ENCODE results near the gene GALNT9. TPM values are rescaled to one million over a fixed set of nuclear protein-coding genes. Genes with fewer than 3 reads are reported as not detected.

GALNT9 gene
- total RNA-seq, 1 experiment from 2014 or later, result 2.6 TPM

GRCh38 chr12:132346471-132347175 is 17.2 kb upstream of the GALNT9 start:
- Histone ChIP-seq H4K20me1 (ENCODE audit: insufficient read depth) (no peaks in the 10 kb centered on the region; the same call in 1 of the 2 replicates), H3K36me3 (ENCODE audit: control insufficient read depth in 1 of 2, insufficient read depth in 2 of 2, low read length in 2 of 2) (no peaks in the 10 kb centered on the region), H3K27me3 (ENCODE audit: insufficient read depth, low read length) (no peaks in the 10 kb centered on the region), H3K27ac (ENCODE audit: low read depth, low read length) (no peak overlapping the region), H3K9me3 (ENCODE audit: control insufficient read depth in 1 of 2, insufficient read depth in 1 of 2, low read depth in 1 of 2, low read length in 2 of 2) (no peaks in the 10 kb centered on the region), H3K79me2 (ENCODE audit: insufficient read depth, low read length) (no peaks in the 10 kb centered on the region), H3K4me3 (replicated peaks in 1 of 2; ENCODE audit: low read depth in 1 of 2, low read length in 2 of 2) (no peak overlapping the region), H3K9me2 (ENCODE audit: insufficient read depth) (no peaks in the 10 kb centered on the region), H3K9ac (ENCODE audit: low read length) (no peak overlapping the region), H2AFZ (ENCODE audit: low read depth, low read length, poor library complexity, severe bottlenecking) (no peak overlapping the region), H3K4me2 (ENCODE audit: low read length) (no peak overlapping the region), H3K4me1 (ENCODE audit: control insufficient read depth in 1 of 2, insufficient read depth in 2 of 2, low read length in 2 of 2) (no peaks in the 10 kb centered on the region)
- RAD21 ChIA-PET (ENCODE audit: low non-redundant PET in 1 of 2, low total read pairs in 2 of 2, uncharacterized antibody in 2 of 2, unreplicated experiment in 2 of 2), result interaction anchor here in 1 of 2 experiments (0.7 kb wide), 1 partner anchor 1534 kb away, joined by 3 read pairs; no protein-coding TSS in a partner anchor
- TF ChIP-seq CTCF (IDR thresholded peaks at IDR 0.05 in 2 of 3, conservative IDR thresholded peaks at IDR 0.05 in 1 of 3; ENCODE audit: borderline replicate concordance in 1 of 3, insufficient read depth in 1 of 3, low read depth in 2 of 3, low read length in 2 of 3) (no peak), SP1 (IDR thresholded peaks at IDR 0.05; ENCODE audit: low read depth) (no peak), MAX (IDR thresholded peaks at IDR 0.05) (no peak), ELF1 (IDR thresholded peaks at IDR 0.05; ENCODE audit: borderline replicate concordance, low read depth) (no peak), JUND (IDR thresholded peaks at IDR 0.05) (no peak)
- CTCF ChIA-PET, result no interaction called here
- no TSS peak for BruUV-seq (replicated peaks)
- intact Hi-C loops (cut with micrococcal nuclease), result no loop called here
- POLR2A ChIA-PET, result no interaction called here
- no peak for ATAC-seq
- DNase-seq (ENCODE audit: low read depth, low spot score), result no peak

GRCh38 chr12:132345561-132346200 is 16.3 kb upstream of the GALNT9 start:
- ChIA-PET RAD21 (ENCODE audit: low non-redundant PET in 1 of 2, low total read pairs in 2 of 2, uncharacterized antibody in 2 of 2, unreplicated experiment in 2 of 2) (no interaction called here), CTCF (no interaction called here), POLR2A (no interaction called here)
- Histone ChIP-seq H4K20me1 (ENCODE audit: insufficient read depth) (no peaks in the 10 kb centered on the region; the same call in 1 of the 2 replicates), H3K4me3 (replicated peaks in 1 of 2; ENCODE audit: low read depth in 1 of 2, low read length in 2 of 2) (no peak overlapping the region), H3K79me2 (ENCODE audit: insufficient read depth, low read length) (no peaks in the 10 kb centered on the region), H3K4me1 (ENCODE audit: control insufficient read depth in 1 of 2, insufficient read depth in 2 of 2, low read length in 2 of 2) (no peaks in the 10 kb centered on the region), H3K9me2 (ENCODE audit: insufficient read depth) (no peaks in the 10 kb centered on the region), H3K9me3 (ENCODE audit: control insufficient read depth in 1 of 2, insufficient read depth in 1 of 2, low read depth in 1 of 2, low read length in 2 of 2) (no peaks in the 10 kb centered on the region), H3K27ac (ENCODE audit: low read depth, low read length) (no peak overlapping the region), H3K27me3 (ENCODE audit: insufficient read depth, low read length) (no peaks in the 10 kb centered on the region), H3K36me3 (ENCODE audit: control insufficient read depth in 1 of 2, insufficient read depth in 2 of 2, low read length in 2 of 2) (no peaks in the 10 kb centered on the region), H3K9ac (ENCODE audit: low read length) (no peak overlapping the region), H3K4me2 (ENCODE audit: low read length) (no peak overlapping the region), H2AFZ (ENCODE audit: low read depth, low read length, poor library complexity, severe bottlenecking) (no peak overlapping the region)
- TF ChIP-seq JUND (IDR thresholded peaks at IDR 0.05), result no peak
- TF ChIP-seq SP1 (IDR thresholded peaks at IDR 0.05; ENCODE audit: low read depth), result no peak
- no peak for TF ChIP-seq YY1 (IDR thresholded peaks at IDR 0.05; ENCODE audit: extremely low read depth, insufficient replicate concordance, low read depth, low read length)
- no peak for TF ChIP-seq FOSL1 (IDR thresholded peaks at IDR 0.05; ENCODE audit: low read depth)
- TF ChIP-seq ZNF274 (IDR thresholded peaks at IDR 0.05; ENCODE audit: low read depth, low read length), result no peak
- TF ChIP-seq TCF7L2 (IDR thresholded peaks at IDR 0.05; ENCODE audit: borderline replicate concordance, extremely low read depth, insufficient read depth, insufficient read length), result no peak
- TF ChIP-seq ZBTB33 (IDR thresholded peaks at IDR 0.05; ENCODE audit: extremely low read depth, insufficient replicate concordance, low read length), result no peak
- TF ChIP-seq EGR1 (IDR thresholded peaks at IDR 0.05; ENCODE audit: low read depth), result no peak
- intact Hi-C loops (cut with micrococcal nuclease), result no loop called here
- BruUV-seq (replicated peaks), result no TSS peak
- no peak for DNase-seq (ENCODE audit: low read depth, low spot score)
- no peak for ATAC-seq

All from HCT116 (cell line).